ENCODE results near the gene POLG.
A peak's percentile ranks its signal among the peaks of the same experiment; 100 is the strongest.

The POLG gene

GRCh38 chr15:89334510-89335297, at the start of gene POLG:
POLG (minus strand) TSS chr15:89334824; CDS start chr15:89333754, 1,070 bp downstream.
- DNase-seq: peak; percentile 99

DNA sequence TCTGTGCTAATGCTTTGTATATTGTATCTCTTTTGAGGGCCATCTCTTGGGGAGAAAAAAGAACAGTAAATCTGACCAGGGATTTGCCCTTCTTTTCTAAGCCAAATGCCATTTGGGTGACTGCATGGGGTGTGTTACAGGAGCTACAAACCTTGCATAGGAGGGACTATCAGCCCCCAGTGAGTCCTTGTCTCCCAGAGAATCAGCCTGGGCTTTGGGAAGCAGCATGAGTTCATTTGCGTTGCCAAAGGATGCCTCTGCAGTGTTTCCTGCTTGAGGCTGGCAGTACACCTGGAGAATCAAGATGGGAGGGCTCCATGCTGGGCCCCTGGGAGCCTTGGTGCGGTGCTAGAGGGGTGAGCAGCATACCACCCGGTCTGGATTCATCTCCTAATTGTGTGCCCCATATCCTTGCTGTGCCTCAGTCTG, 49.6 kb upstream of the POLG start:
- DNase-seq: no peak

DNA sequence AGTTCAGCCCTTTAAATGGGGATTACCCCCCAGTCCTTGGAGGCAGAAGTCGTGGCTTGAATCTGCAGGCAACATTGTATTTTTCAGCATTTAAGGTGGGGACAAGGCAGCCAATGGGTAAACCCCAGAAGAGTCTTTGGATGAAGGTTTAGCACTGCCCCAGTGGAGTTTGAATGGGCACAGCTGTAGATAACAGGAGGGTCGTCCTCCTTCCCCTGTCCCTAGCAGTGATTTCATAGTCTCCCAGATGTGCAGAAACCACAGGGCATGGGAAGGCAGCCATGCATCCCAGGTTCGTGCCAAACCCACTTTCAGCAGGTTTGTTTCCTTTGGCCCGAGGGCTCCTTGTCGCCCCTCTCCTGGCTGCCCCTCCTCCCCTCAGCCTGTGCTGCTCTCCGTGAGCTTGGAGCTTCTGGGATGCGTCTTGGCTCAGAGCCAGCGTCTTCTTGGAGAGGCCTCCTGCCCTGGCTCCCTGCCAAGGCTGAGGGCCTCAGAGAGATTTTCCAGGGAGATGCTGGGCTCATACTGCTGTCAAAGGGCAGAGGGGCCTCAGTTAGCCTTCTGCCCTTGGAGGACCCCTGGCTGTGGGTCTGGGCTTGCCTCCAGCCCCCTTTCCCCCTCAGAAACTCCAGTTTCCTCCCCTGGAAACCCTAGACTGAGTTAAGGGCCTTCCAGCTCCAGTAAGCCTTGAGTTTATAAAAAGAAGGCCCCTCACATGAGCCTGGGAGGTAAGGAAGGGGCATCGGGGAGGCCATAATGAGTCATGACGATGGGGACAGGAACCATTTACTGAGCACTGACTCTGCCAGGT, 48.9 kb upstream of the POLG start:
- DNase-seq: no peak

DNA sequence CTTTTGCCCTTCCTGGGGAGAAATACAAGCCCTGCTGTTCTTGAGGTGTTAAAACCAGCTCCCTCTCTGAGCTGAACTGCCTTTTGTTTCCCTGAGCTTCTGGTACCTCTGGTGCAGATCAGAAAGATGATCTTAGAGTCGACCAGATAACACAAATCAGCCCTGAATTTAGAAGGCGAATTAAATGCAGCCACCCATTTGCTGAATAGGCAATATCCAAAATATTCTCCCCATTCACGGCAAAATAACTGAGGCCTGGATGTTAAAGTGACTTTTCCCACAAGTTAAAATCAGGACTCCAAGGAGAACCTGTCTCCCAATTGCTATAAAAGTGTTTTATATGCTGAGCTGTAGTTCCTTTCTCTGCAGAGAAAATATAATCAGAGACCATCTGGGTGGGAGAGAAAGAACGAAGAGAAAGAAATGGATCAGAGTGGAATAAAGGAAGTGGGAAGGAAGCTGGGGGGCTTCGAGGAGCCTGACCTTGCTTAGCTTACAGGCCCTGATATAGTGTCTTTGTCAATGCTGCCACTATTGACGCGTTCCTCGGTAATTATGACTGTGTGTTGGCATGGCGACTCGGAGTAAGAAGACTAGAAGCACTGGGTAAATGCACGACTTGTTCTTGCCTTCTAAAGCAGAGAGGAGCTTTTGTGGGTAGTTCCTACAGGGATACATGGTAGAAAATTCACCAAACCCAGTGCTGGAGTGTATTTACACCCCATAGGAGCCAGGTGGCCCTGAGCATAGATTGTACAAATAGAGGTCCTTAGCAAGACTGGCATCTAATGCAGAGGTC, 47.5 kb upstream of the POLG start:
- no peak for DNase-seq

DNA sequence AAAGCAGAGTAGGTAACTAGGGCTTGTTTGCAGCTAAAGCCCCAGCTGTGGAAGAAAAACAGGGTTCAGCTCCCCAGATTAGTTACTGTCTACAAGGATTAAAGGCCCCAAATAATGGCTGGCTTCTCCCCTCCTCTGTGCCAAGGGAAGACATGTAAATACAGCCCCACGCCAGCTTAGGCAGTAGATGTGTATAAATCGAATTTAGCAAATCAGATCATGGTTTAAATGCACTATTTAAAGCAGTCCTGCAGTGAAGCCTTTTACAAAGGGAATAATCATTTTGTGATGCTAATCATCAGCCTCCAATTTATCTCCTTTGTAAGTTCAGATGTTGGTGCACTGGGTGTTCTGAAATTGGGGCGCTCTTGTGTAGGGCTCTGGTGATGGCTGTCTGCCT, 46.7 kb upstream of the POLG start:
- no peak for DNase-seq

GRCh38 chr15:89379818-89380217, 45.2 kb upstream of the POLG start:
- DNase-seq: no peak

- DNase-seq: no peak
Measured at GRCh38 chr15:89379251-89379695, 44.6 kb upstream of the POLG start.

- no peak for DNase-seq
Measured at GRCh38 chr15:89378296-89379151, 43.9 kb upstream of the POLG start.

- peak; percentile 29 for DNase-seq
Measured at GRCh38 chr15:89377842-89378295, 43.2 kb upstream of the POLG start.

GRCh38 chr15:89377024-89377841, 42.6 kb upstream of the POLG start:
- no peak for DNase-seq

DNA sequence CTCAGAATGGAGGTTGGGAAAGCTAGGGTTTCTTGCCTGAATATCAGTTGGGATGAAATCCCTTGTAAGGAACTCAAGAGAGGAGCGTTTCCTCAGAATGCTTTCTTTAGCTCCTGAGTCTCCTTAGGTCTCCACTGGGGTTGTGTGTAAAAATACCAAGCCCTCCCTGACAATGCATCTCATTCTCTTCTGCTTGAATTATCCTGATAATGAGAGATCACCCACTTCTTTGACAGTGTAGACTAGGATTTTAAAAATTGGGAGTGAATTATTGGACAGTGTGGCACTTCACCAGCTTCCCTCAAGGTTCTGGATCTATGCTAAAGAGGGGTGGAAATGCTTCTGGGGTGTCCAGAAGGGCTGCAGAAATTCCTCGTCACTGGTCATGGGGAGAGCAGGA, 41.8 kb upstream of the POLG start:
- DNase-seq: no peak

DNA sequence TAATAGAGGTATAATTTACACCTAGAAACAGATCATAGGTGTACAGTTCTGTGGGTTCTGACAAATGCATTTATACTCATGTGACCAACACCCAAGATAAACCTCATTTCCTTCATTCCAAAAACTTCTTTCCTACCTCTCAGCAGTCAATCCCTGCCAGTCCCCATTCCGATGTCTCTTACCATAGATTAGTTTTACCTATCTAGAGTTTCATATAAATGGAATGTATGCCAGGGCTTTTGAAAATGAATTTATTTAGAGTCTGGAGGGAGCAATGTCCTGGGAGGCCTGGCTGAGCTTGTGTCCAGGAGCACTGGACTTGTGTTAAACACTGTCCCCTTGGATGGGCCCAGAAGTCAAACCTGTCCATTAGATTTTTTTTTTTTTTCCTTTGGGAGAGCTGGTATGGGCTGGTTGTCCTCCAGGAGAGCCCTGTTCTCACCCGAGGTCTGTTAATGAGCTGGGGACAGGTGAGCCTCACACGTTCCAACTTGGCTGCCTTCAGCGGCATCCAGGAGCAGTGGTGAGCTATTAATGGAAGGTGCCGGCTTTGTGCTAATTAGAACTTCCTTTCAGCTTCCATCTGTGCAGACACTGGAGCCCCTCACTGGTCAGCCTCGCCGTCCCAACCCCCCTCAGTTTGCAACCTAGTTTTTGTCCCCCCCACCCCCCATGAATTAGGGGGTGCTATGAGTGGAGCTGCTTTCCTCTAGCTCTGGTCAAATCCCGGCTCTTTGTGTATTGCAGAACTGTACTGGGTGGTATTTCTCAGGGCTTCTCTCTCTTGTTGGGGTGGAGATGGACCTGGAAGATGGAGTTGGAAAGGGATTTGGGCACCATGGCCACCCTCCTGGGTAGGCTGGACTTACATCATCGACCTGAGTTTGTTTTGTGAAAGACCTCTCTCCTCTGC, 40.7 kb upstream of the POLG start:
- no peak for DNase-seq

GRCh38 chr15:89374086-89374981, 39.7 kb upstream of the POLG start:
- no peak for DNase-seq

DNA sequence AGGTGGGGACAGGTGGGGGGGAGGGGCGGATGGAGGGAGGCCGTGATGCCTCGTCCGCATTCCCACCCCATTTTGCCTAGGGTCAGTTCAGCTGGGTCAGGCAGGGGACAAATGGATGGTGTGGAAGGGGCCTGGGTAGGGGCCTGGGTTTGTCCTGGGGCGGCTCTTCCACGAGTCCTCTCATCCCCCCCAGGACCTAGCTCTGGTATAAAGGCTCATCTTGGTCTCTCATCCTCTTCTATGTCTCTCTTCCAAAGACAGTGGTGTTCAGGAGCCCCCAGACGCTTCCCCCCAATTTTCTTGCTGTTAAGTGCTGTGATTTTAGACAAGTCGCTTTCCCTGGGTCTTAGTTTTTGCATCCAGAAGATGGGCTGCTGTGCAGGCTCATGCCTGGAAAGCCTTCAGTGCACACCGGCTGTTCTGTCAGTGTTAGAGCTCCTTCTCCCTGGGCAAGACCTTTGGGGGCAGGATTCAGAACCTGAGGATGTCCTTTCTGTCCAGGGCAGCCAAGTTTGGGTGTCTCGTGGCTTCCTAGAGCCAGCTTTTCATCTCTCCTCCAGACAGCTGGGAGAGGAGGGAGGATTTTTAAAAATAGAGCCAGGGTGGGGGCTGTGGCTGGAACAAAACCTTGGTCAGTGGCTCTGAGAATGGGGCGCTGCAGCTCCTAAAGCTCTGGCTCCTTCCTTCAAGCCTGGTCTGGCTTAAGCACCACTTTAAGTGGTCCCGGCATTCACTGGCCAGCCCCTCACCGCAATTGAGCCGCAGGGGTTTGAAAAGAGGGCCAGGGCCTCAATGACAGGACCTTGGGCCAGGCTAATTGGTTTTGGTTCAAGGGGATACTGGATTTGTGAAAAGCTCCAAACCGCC, 37.7 kb upstream of the POLG start:
- no peak for DNase-seq

DNA sequence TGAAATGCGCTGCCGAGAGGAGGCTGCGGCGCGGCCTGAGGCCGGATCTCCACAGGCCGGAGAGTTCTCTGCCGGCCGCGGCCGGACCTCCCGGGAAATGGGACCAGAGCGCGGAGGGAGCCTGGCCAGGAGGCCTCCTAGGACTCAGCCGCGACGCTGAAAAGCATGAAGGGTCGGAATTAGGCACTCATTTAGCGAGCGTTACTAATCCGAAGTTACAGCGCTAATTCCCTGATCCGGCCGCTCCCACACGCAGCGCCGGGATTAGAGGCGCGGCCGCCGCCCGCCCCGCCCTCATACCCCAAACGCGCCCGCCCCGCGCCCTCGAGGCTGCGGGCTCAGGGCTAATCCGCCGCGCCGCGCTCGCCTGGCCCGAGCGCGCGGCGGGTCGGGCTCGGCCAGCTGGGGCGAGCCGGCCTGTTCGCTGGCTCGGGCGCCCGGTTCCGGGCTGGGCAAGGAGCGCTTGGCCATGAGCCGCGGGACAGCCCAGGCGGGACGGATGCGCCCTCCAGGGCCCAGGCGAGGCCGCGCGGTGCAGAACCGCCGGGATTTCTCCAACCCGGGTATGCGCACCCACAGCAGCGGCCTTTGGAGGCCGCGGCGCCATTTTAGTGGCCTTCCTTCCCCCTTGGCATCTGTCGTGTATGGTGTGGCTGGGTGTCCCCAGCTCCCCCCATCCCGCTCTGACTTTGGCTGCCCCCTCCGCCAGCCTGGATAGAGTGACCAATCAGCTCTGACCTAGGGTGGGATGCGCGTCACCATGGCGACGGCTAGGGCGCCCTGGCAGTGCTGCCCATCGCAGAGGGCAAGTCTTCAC, 36.8 kb upstream of the POLG start:
- DNase-seq: no peak

- no peak for DNase-seq
Measured at GRCh38 chr15:89370978-89371227, 36.3 kb upstream of the POLG start.
